ENCODE results near the gene NCOA1. TPM values are rescaled to one million over a fixed set of nuclear protein-coding genes. Genes with fewer than 3 reads are reported as not detected.

Gene NCOA1
- polyA plus RNA-seq, 4 donors: 40.7 to 50.9 (median 46.8) TPM

- no peak for DNase-seq (ENCODE audit: low read depth in 4 of 4, low spot score in 3 of 4)
These were observed 129.9 kb downstream of the NCOA1 start for GRCh38 chr2:24620936-24621335.

- DNase-seq (ENCODE audit: low read depth in 4 of 4, low spot score in 3 of 4): no peak
These were observed 130.9 kb downstream of the NCOA1 start for GRCh38 chr2:24621779-24622538.

- DNase-seq (ENCODE audit: low read depth in 4 of 4, low spot score in 3 of 4): no peak
These were observed 132.5 kb downstream of the NCOA1 start for GRCh38 chr2:24623535-24623934.

- DNase-seq (ENCODE audit: low read depth in 4 of 4, low spot score in 3 of 4): no peak
These were observed 134.7 kb downstream of the NCOA1 start for GRCh38 chr2:24625728-24626127.

GRCh38 chr2:24626131-24626530, 135.1 kb downstream of the NCOA1 start:
- no peak for DNase-seq (ENCODE audit: low read depth in 4 of 4, low spot score in 3 of 4)

GRCh38 chr2:24628746-24629145, 137.7 kb downstream of the NCOA1 start:
- no peak for DNase-seq (ENCODE audit: low read depth in 4 of 4, low spot score in 3 of 4)

GRCh38 chr2:24632172-24632571, 141.1 kb downstream of the NCOA1 start:
- DNase-seq (ENCODE audit: low read depth in 4 of 4, low spot score in 3 of 4): no peak

- DNase-seq (ENCODE audit: low read depth in 4 of 4, low spot score in 3 of 4): no peak
These were observed 144.1 kb downstream of the NCOA1 start for GRCh38 chr2:24635181-24635580.

- no peak for DNase-seq (ENCODE audit: low read depth in 4 of 4, low spot score in 3 of 4)
These were observed 147.5 kb downstream of the NCOA1 start for GRCh38 chr2:24638568-24638967.

- DNase-seq (ENCODE audit: low read depth in 4 of 4, low spot score in 3 of 4): no peak
These were observed 151.3 kb downstream of the NCOA1 start for GRCh38 chr2:24642351-24642750.

- no peak for DNase-seq (ENCODE audit: low read depth in 4 of 4, low spot score in 3 of 4)
These were observed 152.0 kb downstream of the NCOA1 start for GRCh38 chr2:24643051-24643450.

- no peak for DNase-seq (ENCODE audit: low read depth in 4 of 4, low spot score in 3 of 4)
These were observed 153.0 kb downstream of the NCOA1 start for GRCh38 chr2:24644032-24644431.

GRCh38 chr2:24650997-24651642, 160.1 kb downstream of the NCOA1 start:
- no peak for DNase-seq (ENCODE audit: low read depth in 4 of 4, low spot score in 3 of 4)

GRCh38 chr2:24651643-24652003, 160.6 kb downstream of the NCOA1 start:
- no peak for DNase-seq (ENCODE audit: low read depth in 4 of 4, low spot score in 3 of 4)

- DNase-seq (ENCODE audit: low read depth in 4 of 4, low spot score in 3 of 4): no peak
These were observed 161.5 kb downstream of the NCOA1 start for GRCh38 chr2:24652265-24653182.

GRCh38 chr2:24657818-24658217, 166.8 kb downstream of the NCOA1 start:
- no peak for DNase-seq (ENCODE audit: low read depth in 4 of 4, low spot score in 3 of 4)

GRCh38 chr2:24658531-24659202, 167.6 kb downstream of the NCOA1 start:
- no peak for DNase-seq (ENCODE audit: low read depth in 4 of 4, low spot score in 3 of 4)

GRCh38 chr2:24659862-24660261, 168.8 kb downstream of the NCOA1 start:
- DNase-seq (ENCODE audit: low read depth in 4 of 4, low spot score in 3 of 4): no peak

GRCh38 chr2:24667542-24667941, 176.5 kb downstream of the NCOA1 start:
- DNase-seq (ENCODE audit: low read depth in 4 of 4, low spot score in 3 of 4): no peak

GRCh38 chr2:24671230-24671629, 180.2 kb downstream of the NCOA1 start:
- no peak for DNase-seq (ENCODE audit: low read depth in 4 of 4, low spot score in 3 of 4)

GRCh38 chr2:24672589-24672988, 181.5 kb downstream of the NCOA1 start:
- no peak for DNase-seq (ENCODE audit: low read depth in 4 of 4, low spot score in 3 of 4)
